ENCODE results near the gene PGC. TPM values are rescaled to one million over a fixed set of nuclear protein-coding genes. Genes with fewer than 3 reads are reported as not detected.

Gene PGC
- total and polyA plus RNA-seq, 9 of the 15 experiments (the other 6 are each of a cell fraction or from before 2014, with no cell fraction given), result 0.17 to 0.40 TPM; not detected in 7

GRCh38 chr6:41734666-41735426 is 12.4 kb downstream of the PGC start (continued):
- TF ChIP-seq TCF15 (CRISPR knock-in tag; IDR thresholded peaks at IDR 0.05) (no peak), RBFOX2 (IDR thresholded peaks at IDR 0.05; ENCODE audit: low read depth, low read length) (peak; percentile 61), KDM2B (CRISPR knock-in tag; IDR thresholded peaks at IDR 0.05) (peak; percentile 55; the same call in 1 of the 2 replicates), BRCA1 (IDR thresholded peaks at IDR 0.05) (no peak), BRCA1 (CRISPR knock-in tag; IDR thresholded peaks at IDR 0.05) (0 out of 2 replicates have a peak, but pooled peaks have one; percentile 62), ZBTB33 (CRISPR knock-in tag; IDR thresholded peaks at IDR 0.05) (no peak), GATAD2A (IDR thresholded peaks at IDR 0.05) (no peak), ZNF274 (IDR thresholded peaks at IDR 0.05; ENCODE audit: borderline replicate concordance, low read depth, low read length) (no peak), HMG20B (CRISPR knock-in tag; IDR thresholded peaks at IDR 0.05) (no peak)
